Right lobe of liver (tissue), 6 donors: ENCODE measurements around the gene PCED1B. TPM values are rescaled to one million over a fixed set of nuclear protein-coding genes. Genes with fewer than 3 reads are reported as not detected.

Experiments
- ATAC-seq, 4 donors: fragments of 200-7000 bp; cut with Tn5 transposase; one replicate each; pipeline ENCODE4 v1.9.1; 2020; ENCODE audit warnings: mild to moderate bottlenecking in 4 of 4, moderate library complexity in 4 of 4
- DNase-seq, 3 donors: peaks; one replicate each; pipeline ENCODE4 v3.0.0-alpha.2; 2020
- H3K27ac ChIP-seq, 3 donors: fragments of 200-600 bp; one replicate each; pipeline ENCODE4 v1.8.0; 2022
- H3K27me3 ChIP-seq, 2 donors: fragments of 200-600 bp; one replicate each; pipeline ENCODE4 v1.8.0; 2022
- H3K36me3 ChIP-seq, 4 donors: fragments of 200-600 bp; sonication (generic) in 1 of 4; one replicate each; pipeline versions ENCODE4 v1.5.1 to v1.8.0; 2017 to 2022; ENCODE audit warnings: control low read depth in 1 of 4
- H3K4me1 ChIP-seq, 4 donors: fragments of 200-600 bp; sonication (generic) in 1 of 4; one replicate each; pipeline versions ENCODE4 v1.5.1 to v1.8.0; 2017 to 2022; ENCODE audit warnings: control low read depth in 1 of 4
- H3K4me3 ChIP-seq, 3 donors: fragments of 200-600 bp; one replicate each; pipeline ENCODE4 v1.8.0; 2022
- H3K9me3 ChIP-seq, 4 donors: fragments of 200-600 bp; sonication (generic) in 1 of 4; one replicate each; pipeline versions ENCODE4 v1.5.1 to v1.8.0; 2017 to 2022; ENCODE audit warnings: control low read depth in 1 of 4
- POLR2A ChIP-seq: fragments of 450-650 bp; IDR thresholded peaks from one replicate; pipeline ENCODE4 v1.6.1; 2017; ENCODE audit warnings: antibody characterized with exemption, mild to moderate bottlenecking
- WGBS: methylation state at CpG from one replicate; pipeline ENCODE4 v1.1.6; 2018; ENCODE audit warnings: low coverage, low lambda C conversion rate; ENCODE audit not compliant: insufficient coverage; ENCODE audit errors: missing lambda C conversion rate; 5-methylcytosine and 5-hydroxymethylcytosine counted together
- intact Hi-C, 2 donors: fragments of 100-400 bp; cut with DNase I; formaldehyde crosslinking; loops; one replicate each; pipeline versions ENCODE4 v1.11.2 to v1.14.1; 2022
- total RNA-seq, 6 experiments: library from RNA; depleted of rRNA in 2 of 6; stranded (reverse); fragments of >200 nt in 2 of 6; fragmentation: NEBNext Ultra II Directional in 3 of 6; extraction: Animal tissue kit (Norgen Biotek cat#: 25700) in 3 of 6; gene quantifications; one replicate each; pipeline versions ENCODE4 v1.1.0 to v1.2.4, GENCODE V29; 2016 to 2023
- TF ChIP-seq, protein P1 (sequence below), 4 donors: fragments of 200-600 bp in 3 of 4; fragments of 450-650 bp in 1 of 4; IDR thresholded peaks; one replicate each; pipeline versions ENCODE4 v1.5.1 to v1.8.0; 2016 to 2022; ENCODE audit warnings: antibody characterized with exemption in 4 of 4, mild to moderate bottlenecking in 2 of 4
- donor health status: DM: no; HTN: yes; CAD: no.
- donor health status: DM: no; HTN: no; CAD: no.
- donor health status: DM: no; HTN: no; CAD: no.
- donor health status: DM: no; HTN: yes; CAD: no.
- donor health status: DM: no; HTN: yes; CAD: no.

PCED1B gene
- total RNA-seq, 6 experiments from 2014 or later, result 0.62 to 3.0 (median 1.1) TPM

DNA sequence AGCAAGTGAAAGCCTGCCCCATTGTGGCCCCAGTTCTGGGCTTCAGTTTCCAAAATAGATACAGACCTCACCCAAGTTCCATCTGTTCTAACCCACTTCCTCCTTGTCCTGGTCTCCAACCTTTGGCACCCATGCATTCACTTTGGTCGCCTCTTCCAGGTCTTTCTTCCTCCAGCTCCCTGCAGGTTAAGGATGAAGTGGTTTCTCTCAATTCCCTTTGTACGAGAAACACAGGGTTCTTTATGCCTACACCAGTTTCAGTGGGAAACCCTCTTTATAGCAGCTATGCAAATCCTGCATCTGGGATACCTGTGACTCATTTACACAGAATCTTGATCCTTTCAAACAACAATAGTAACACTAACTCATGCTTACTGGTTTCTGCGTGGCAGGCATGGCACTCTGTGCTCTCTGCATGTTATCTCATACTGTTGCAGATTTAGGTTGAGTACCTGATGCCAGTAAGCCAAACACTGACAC is 110.9 kb downstream of the PCED1B start:
- WGBS, result 75% methylated on average over 3 of the region's 3 CpGs
- H3K4me1 ChIP-seq, result peaks cover 0 to 26% (median 5%) of the 10 kb centered on the region in 4 donors
- ATAC-seq, result no peak

DNA sequence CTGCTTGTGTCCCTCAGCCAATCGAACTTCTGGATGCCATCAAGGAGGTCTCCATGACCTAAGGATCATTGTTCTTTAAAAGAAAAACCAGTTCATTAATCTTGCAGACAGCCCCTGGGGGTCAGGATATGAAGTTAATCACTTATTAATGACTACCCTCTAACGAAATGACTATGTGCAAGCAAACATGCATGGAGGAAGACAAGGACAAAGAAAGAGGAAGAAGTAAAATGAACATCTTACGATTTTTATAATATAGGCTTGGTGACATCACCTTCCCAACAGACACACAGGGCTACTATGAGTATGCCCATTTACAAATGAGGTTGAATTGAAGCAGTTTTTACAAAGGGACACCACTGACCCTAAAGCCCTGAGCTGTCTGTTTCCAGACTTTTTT is 111.5 kb downstream of the PCED1B start:
- intact Hi-C loops, result no loop called here
- no peak overlapping the region for H3K27ac ChIP-seq
- H3K4me3 ChIP-seq, result no peak overlapping the region
- WGBS, result 46% methylated on average over 2 of the region's 3 CpGs
- no peak for ATAC-seq
- no peak for DNase-seq
- H3K9me3 ChIP-seq, result no peaks in the 10 kb centered on the region
- no peaks in the 10 kb centered on the region for H3K27me3 ChIP-seq
- H3K4me1 ChIP-seq, result peaks cover 0 to 26% (median 5%) of the 10 kb centered on the region in 4 donors
- no peaks in the 10 kb centered on the region for H3K36me3 ChIP-seq
- TF ChIP-seq, protein P1, sequence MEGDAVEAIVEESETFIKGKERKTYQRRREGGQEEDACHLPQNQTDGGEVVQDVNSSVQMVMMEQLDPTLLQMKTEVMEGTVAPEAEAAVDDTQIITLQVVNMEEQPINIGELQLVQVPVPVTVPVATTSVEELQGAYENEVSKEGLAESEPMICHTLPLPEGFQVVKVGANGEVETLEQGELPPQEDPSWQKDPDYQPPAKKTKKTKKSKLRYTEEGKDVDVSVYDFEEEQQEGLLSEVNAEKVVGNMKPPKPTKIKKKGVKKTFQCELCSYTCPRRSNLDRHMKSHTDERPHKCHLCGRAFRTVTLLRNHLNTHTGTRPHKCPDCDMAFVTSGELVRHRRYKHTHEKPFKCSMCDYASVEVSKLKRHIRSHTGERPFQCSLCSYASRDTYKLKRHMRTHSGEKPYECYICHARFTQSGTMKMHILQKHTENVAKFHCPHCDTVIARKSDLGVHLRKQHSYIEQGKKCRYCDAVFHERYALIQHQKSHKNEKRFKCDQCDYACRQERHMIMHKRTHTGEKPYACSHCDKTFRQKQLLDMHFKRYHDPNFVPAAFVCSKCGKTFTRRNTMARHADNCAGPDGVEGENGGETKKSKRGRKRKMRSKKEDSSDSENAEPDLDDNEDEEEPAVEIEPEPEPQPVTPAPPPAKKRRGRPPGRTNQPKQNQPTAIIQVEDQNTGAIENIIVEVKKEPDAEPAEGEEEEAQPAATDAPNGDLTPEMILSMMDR (IDR thresholded peaks at IDR 0.05), result no peak
- no peak for TF ChIP-seq POLR2A

More for the DNA sequence above, 110.9 kb downstream of the PCED1B start:
- no peaks in the 10 kb centered on the region for H3K9me3 ChIP-seq
- DNase-seq, result no peak
- no peak overlapping the region for H3K27ac ChIP-seq
- intact Hi-C loops, result no loop called here
- H3K36me3 ChIP-seq, result no peaks in the 10 kb centered on the region
- no peak overlapping the region for H3K4me3 ChIP-seq
- no peaks in the 10 kb centered on the region for H3K27me3 ChIP-seq
- TF ChIP-seq POLR2A, result no peak
- TF ChIP-seq, protein P1 (IDR thresholded peaks at IDR 0.05), result no peak

DNA sequence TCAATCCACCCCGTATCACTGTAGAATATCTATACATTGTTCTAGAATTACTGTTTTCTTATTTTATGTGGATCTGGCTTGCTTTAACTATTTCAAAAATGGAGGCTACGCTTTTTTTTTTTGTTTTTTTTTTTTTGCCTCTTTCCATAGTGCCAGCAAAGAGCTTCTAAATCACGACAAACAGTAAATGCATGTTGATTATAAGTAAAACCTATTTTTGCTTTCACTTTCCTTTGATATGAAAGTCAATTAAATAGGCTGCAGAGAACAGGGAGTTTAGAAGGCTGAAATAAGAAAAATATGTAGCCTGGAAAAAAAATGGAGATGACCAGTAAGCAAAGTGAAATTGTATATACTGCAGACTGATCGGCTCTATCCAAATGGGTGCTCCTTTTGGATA is 112.6 kb downstream of the PCED1B start:
- Histone ChIP-seq H3K9me3 (no peaks in the 10 kb centered on the region), H3K27me3 (no peaks in the 10 kb centered on the region), H3K27ac (no peak overlapping the region), H3K4me1 (peaks cover 0 to 26% (median 5%) of the 10 kb centered on the region in 4 donors), H3K4me3 (no peak overlapping the region), H3K36me3 (no peaks in the 10 kb centered on the region)
- ATAC-seq (no peak), DNase-seq (no peak)
- TF ChIP-seq, protein P1 (IDR thresholded peaks at IDR 0.05), result no peak
- no peak for TF ChIP-seq POLR2A
- intact Hi-C loops, result no loop called here
- WGBS, result 58% methylated on average over 4 of the region's 4 CpGs

DNA sequence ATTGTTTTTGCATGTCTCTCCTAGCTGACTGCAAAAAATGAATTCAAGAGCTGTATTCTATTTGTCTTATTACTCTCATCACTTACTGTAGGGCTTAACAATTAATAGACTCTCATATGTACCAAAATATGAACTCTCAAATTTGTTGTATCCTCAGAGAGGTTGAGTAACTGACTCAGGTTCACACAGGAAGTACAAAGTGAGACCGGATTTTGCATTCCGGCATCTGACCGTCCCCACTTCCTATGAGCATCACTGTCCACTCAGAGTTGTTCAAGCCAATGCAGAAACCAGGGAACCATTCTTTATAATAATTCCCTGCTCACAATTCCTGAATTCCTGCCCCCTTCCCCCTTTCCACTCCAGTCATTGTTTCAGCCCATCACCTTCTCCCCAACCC is 113.6 kb downstream of the PCED1B start:
- intact Hi-C loops, result no loop called here
- Histone ChIP-seq H3K4me1 (peaks cover 0 to 26% (median 5%) of the 10 kb centered on the region in 4 donors), H3K27me3 (no peaks in the 10 kb centered on the region), H3K36me3 (no peaks in the 10 kb centered on the region), H3K4me3 (no peak overlapping the region), H3K9me3 (no peaks in the 10 kb centered on the region), H3K27ac (no peak overlapping the region)
- WGBS, result 50% methylated on average over 3 of the region's 3 CpGs
- no peak for TF ChIP-seq POLR2A
- TF ChIP-seq, protein P1 (IDR thresholded peaks at IDR 0.05), result no peak
- ATAC-seq (no peak), DNase-seq (no peak)

DNA sequence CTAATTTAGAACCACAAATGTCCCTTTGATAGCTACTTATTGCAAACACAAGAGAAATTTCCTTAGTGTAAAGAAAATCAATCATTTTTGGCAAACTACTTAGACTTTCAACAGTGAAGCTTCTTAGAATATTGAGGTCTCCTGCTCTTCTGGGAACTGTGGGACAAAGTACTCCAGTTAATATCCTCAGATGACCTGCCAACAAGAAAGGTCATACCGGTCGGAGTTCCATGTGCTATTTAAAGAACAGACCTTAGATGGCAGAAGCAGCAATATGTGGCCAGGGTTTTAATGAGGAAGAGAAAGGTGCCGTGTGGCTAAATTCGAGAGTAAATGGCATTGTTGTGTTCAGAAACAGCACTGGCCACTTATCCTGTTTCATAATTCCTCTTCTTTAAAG is 115.1 kb downstream of the PCED1B start:
- no peak overlapping the region for H3K4me3 ChIP-seq
- intact Hi-C loops, result no loop called here
- WGBS, result 16% methylated on average over 4 of the region's 4 CpGs
- no peak overlapping the region for H3K27ac ChIP-seq
- TF ChIP-seq, protein P1 (IDR thresholded peaks at IDR 0.05), result peak in 2 of 4 donors; percentile 9 to 11
- no peak for TF ChIP-seq POLR2A
- no peaks in the 10 kb centered on the region for H3K27me3 ChIP-seq
- H3K4me1 ChIP-seq, result peaks cover 0 to 13% (median 5%) of the 10 kb centered on the region in 4 donors
- H3K9me3 ChIP-seq, result no peaks in the 10 kb centered on the region
- H3K36me3 ChIP-seq, result no peaks in the 10 kb centered on the region
- DNase-seq (no peak), ATAC-seq (peak; percentile 86 to 93 (median 92))
